ENCODE measurements around the gene LRRC36. TPM values are rescaled to one million over a fixed set of nuclear protein-coding genes. Genes with fewer than 3 reads are reported as not detected.

Gene LRRC36
- total and polyA plus RNA-seq, 2 of the 8 experiments (the other 6 are each of a cell fraction or from before 2014, with no cell fraction given), result 0.15 TPM; not detected in 1

DNA sequence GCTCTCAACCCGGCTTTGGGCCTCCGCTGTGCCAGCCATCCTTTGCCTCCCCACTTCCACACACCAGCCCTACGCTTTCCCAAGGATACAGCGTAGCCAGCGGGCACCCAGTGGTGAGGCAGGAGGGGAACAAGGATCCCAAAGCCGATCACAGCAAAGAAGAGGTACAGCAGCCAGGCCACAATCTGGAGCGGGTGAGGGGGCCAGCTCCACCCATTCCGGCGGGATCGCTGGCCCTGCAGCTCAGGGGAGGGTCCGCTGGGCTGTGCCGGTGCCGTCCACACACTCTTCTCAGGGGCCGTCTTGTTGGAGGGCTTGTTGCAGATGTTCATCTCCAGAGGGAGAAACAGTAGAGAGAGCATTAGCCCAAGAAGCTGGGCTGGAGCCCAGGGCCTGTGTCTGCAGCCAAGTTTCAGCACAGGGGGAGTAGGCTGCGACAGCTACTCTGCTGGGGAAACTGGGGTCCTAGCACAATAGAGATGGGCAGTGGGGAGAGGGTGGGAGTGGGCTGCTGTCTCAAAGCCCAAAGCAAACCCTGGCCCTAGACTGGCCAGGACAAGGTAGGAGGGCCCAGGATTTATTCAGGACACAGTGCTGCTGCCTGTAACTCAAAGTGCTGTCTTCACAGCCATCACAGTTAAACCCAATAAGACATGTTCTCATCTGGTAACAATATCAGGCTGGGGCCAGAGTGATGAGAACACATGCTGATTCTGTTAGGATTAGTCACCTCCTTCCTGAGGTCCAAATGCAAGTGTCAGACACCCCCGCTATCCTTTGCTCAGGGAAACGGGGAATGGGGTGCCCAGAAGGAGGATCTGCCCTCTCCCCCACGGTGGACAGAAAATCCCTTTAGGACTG lies 79.7 kb downstream of the LRRC36 start (continued):
- TF ChIP-seq RAD21 (IDR thresholded peaks at IDR 0.05 in 1 of 2, conservative IDR thresholded peaks at IDR 0.05 in 1 of 2; ENCODE audit: low read depth in 2 of 2, low read length in 2 of 2), result no peak
